A549 treated with CpdA at 1 μM for 4 hours (cell line): ENCODE results near the gene PHF12. TPM values are rescaled to one million over a fixed set of nuclear protein-coding genes. Genes with fewer than 3 reads are reported as not detected.

Experiments
- total RNA-seq: library from RNA; stranded (reverse); fragments of 200-300 nt; extraction: Qiagen RNA extraction; gene quantifications from 5 replicates; pipeline ENCODE4 v1.2.3, GENCODE V29; 2022; ENCODE audit warnings: low read depth

The PHF12 gene
- 31.8 to 37.5 TPM (median 36.2 TPM) in 5 replicates for total RNA-seq

DNA sequence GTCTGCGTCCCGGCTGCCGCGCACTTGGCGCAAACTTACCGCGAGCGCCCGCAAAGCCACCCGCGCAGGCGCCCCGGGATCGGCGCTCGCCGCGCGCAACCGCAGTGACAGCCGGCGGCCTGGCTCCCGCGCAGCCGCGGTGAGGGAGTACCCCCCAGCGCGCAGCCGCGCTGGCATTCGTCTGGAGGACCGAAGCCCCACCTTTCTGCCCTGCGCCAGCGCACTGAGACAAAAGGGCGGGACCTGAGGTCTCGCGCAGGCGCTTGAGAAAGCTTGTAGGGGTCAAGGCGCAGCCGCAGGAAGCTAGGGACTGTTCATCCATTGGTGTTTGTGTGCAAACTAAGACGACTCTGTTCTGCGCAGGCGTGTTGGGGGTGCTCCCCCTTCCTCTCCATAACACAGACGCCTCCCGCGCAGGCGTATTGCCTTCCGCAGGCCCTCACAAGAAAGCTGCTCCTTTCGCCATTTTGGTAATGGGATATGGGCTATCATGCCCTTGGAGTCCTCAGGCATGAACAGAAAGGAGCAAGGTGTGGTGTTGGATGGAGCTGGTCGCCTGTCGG lies at the start of gene PHF12:
Gene PHF12, minus strand, starts transcription at position 91 of the 563 bp plus-strand sequence. CDS start 558 bp downstream, outside the sequence.

GRCh38 chr17:28902819-28903545 lies 48.3 kb downstream of the PHF12 start, which contains the start of gene DHRS13:
TSS of gene DHRS13 (minus strand) at chr17:28903079. CDS start at chr17:28902944, 135 bp downstream.

GRCh38 chr17:28896884-28897768 lies 54.2 kb downstream of the PHF12 start, which contains the start of gene FLOT2:
TSS of gene FLOT2 (minus strand) at chr17:28897733. CDS start at chr17:28897574, 159 bp downstream.

Other genes with a start within 250 kb of the PHF12 start
- gene PROCA1, start 239.6 kb downstream of the PHF12 start, total RNA-seq: 1.0 to 2.2 TPM (median 1.3 TPM) in 5 replicates
- gene RAB34, start 233.7 kb downstream of the PHF12 start, total RNA-seq: 237 to 279 TPM (median 261 TPM) in 5 replicates
- 1,884 to 2,485 TPM (median 2,244 TPM) in 5 replicates for gene RPL23A, start 231.5 kb downstream of the PHF12 start, total RNA-seq
- 30.6 to 49.5 TPM (median 46.7 TPM) in 5 replicates for gene TLCD1, start 225.3 kb downstream of the PHF12 start, total RNA-seq
- 4.0 to 5.7 TPM (median 4.7 TPM) in 5 replicates for gene NEK8, start 222.7 kb downstream of the PHF12 start, total RNA-seq
- 56.8 to 78.8 TPM (median 75.3 TPM) in 5 replicates for gene TRAF4, start 207.5 kb downstream of the PHF12 start, total RNA-seq
- gene FAM222B, start 108.7 kb downstream of the PHF12 start, total RNA-seq: 17.4 to 22.4 TPM (median 20.1 TPM) in 5 replicates
- 71.7 to 92.3 TPM (median 89.0 TPM) in 5 replicates for gene ERAL1, start 96.5 kb downstream of the PHF12 start, total RNA-seq
- 64.3 to 77.1 TPM (median 74.3 TPM) in 5 replicates for gene FLOT2, start 53.8 kb downstream of the PHF12 start, total RNA-seq
- gene DHRS13, start 48.4 kb downstream of the PHF12 start, total RNA-seq: 5.2 to 6.4 TPM (median 6.0 TPM) in 5 replicates
- 0.18 TPM in 1 of 5 replicates, not detected in the others for gene SEZ6, start 54.5 kb upstream of the PHF12 start, total RNA-seq
- gene PIPOX, start 91.6 kb upstream of the PHF12 start, total RNA-seq: 0.13 to 0.20 TPM (median 0.16 TPM) in 3 of 5 replicates, not detected in the others
- 29.6 to 34.7 TPM (median 30.9 TPM) in 5 replicates for gene MYO18A, start 228.9 kb upstream of the PHF12 start, total RNA-seq